Hepatocyte (in vitro differentiated cells): ENCODE measurements around the gene CELA2B. TPM values are rescaled to one million over a fixed set of nuclear protein-coding genes. Genes with fewer than 3 reads are reported as not detected.

ENCODE experiments used
- DNase-seq: peaks from one replicate; pipeline ENCODE4 v3.0.0-alpha.2; 2016; ENCODE audit warnings: low spot score
- H2AFZ ChIP-seq: fragments of 200-600 bp; sonication (generic); 2 replicates; pipeline ENCODE4 v1.6.0; 2016; ENCODE audit warnings: antibody characterized with exemption, mild to moderate bottlenecking
- H3K27ac ChIP-seq: fragments of 200-600 bp; sonication (generic); 2 replicates; pipeline ENCODE4 v1.5.1; 2016; ENCODE audit warnings: mild to moderate bottlenecking
- H3K27me3 ChIP-seq: fragments of 200-600 bp; sonication (generic); 2 replicates; pipeline ENCODE4 v1.6.1; 2016
- H3K36me3 ChIP-seq: fragments of 200-600 bp; sonication (generic); replicated peaks from 2 replicates; pipeline ENCODE4 v1.5.1; 2016; ENCODE audit warnings: low read depth; ENCODE audit not compliant: insufficient read depth
- H3K4me1 ChIP-seq: fragments of 200-600 bp; sonication (generic); 2 replicates; pipeline ENCODE4 v1.5.1; 2016; ENCODE audit warnings: mild to moderate bottlenecking, moderate library complexity; ENCODE audit not compliant: insufficient read depth
- H3K4me2 ChIP-seq: fragments of 200-600 bp; sonication (generic); 2 replicates; pipeline ENCODE4 v1.6.0; 2016
- H3K4me3 ChIP-seq: fragments of 200-600 bp; sonication (generic); 2 replicates; pipeline ENCODE4 v1.5.1; 2016; ENCODE audit warnings: mild to moderate bottlenecking
- H3K79me2 ChIP-seq: fragments of 200-600 bp; sonication (generic); 2 replicates; pipeline ENCODE4 v1.6.0; 2017; ENCODE audit warnings: mild to moderate bottlenecking
- H3K9me2 ChIP-seq: fragments of 200-600 bp; sonication (generic); replicated peaks from 2 replicates; pipeline ENCODE4 v1.6.0; 2017; ENCODE audit warnings: mild to moderate bottlenecking; ENCODE audit not compliant: insufficient read depth
- H3K9me3 ChIP-seq: fragments of 200-600 bp; sonication (generic); 2 replicates; pipeline ENCODE4 v1.5.1; 2016; ENCODE audit warnings: low read depth, mild to moderate bottlenecking
- H4K20me1 ChIP-seq: fragments of 200-600 bp; sonication (generic); 2 replicates; pipeline ENCODE4 v1.6.0; 2016; ENCODE audit warnings: mild to moderate bottlenecking; ENCODE audit not compliant: insufficient read depth, poor library complexity, severe bottlenecking
- EZH2 ChIP-seq: fragments of 200-600 bp; sonication (generic); IDR thresholded peaks from 2 replicates; pipeline ENCODE4 v1.6.1; 2016; ENCODE audit warnings: antibody characterized with exemption, mild to moderate bottlenecking, borderline replicate concordance
- EZH2phosphoT487 ChIP-seq: fragments of 200-600 bp; sonication (generic); IDR thresholded peaks from one replicate; pipeline ENCODE4 v1.6.1; 2018; ENCODE audit warnings: antibody characterized with exemption, mild to moderate bottlenecking, low read depth, moderate library complexity; ENCODE audit not compliant: unreplicated experiment, severe bottlenecking
- WGBS: methylation state at CpG from one replicate; pipeline ENCODE4 v1.1.6; 2016; ENCODE audit warnings: low lambda C conversion rate; ENCODE audit errors: missing lambda C conversion rate; 5-methylcytosine and 5-hydroxymethylcytosine counted together
- polyA plus RNA-seq: library from polyadenylated mRNA; unstranded; fragments of >200 nt; fragmentation: Nextera tagmentation; extraction: Ambion mirVana; gene quantifications from 2 replicates; pipeline ENCODE4 v1.2.1, GENCODE V29; 2016
- total RNA-seq: library from RNA; depleted of rRNA; stranded (reverse); fragments of >200 nt; gene quantifications from 2 replicates; pipeline ENCODE4 v1.2.3, GENCODE V29; 2014
- TF ChIP-seq, protein P1 (sequence below): fragments of 200-600 bp; sonication (generic); IDR thresholded peaks from 2 replicates; pipeline ENCODE4 v1.5.1; 2016; ENCODE audit warnings: antibody characterized with exemption, mild to moderate bottlenecking; ENCODE audit not compliant: poor library complexity

The CELA2B gene
- total and polyA plus RNA-seq, 2 experiments from 2014 or later, result 0.73 to 1.4 TPM

DNA sequence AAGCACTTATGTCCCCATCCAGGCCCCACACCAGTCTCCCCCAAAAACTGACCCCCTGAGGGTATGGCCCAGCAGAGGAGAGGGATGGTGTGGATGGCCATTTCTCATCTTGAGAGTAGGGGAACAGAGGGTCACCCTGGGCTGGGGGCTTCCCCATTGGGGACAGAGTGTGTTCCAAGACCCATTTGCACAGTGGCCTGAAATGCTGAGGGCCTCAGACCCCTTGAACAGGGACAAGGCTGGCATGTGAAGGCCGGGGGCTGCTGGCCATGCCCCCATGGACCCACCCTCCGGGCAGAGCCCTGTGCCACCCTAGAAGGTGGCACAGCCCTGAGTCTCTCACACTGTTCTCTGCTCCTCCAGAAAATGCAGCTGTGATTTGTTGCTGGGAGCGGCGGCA is 29.7 kb upstream of the CELA2B start:
- DNase-seq, result no peak
- H3K27ac ChIP-seq, result no peak overlapping the region
- H3K4me3 ChIP-seq, result no peak overlapping the region
- WGBS, result 97% methylated on average over 4 of the region's 4 CpGs
- H3K36me3 ChIP-seq, result no peaks in the 10 kb centered on the region
- no peaks in the 10 kb centered on the region for H4K20me1 ChIP-seq
- no peak overlapping the region for H2AFZ ChIP-seq
- no peaks in the 10 kb centered on the region for H3K4me1 ChIP-seq
- H3K27me3 ChIP-seq, result no peaks in the 10 kb centered on the region
- H3K9me2 ChIP-seq, result no peaks in the 10 kb centered on the region
- H3K79me2 ChIP-seq, result no peaks in the 10 kb centered on the region
- TF ChIP-seq, protein P1, sequence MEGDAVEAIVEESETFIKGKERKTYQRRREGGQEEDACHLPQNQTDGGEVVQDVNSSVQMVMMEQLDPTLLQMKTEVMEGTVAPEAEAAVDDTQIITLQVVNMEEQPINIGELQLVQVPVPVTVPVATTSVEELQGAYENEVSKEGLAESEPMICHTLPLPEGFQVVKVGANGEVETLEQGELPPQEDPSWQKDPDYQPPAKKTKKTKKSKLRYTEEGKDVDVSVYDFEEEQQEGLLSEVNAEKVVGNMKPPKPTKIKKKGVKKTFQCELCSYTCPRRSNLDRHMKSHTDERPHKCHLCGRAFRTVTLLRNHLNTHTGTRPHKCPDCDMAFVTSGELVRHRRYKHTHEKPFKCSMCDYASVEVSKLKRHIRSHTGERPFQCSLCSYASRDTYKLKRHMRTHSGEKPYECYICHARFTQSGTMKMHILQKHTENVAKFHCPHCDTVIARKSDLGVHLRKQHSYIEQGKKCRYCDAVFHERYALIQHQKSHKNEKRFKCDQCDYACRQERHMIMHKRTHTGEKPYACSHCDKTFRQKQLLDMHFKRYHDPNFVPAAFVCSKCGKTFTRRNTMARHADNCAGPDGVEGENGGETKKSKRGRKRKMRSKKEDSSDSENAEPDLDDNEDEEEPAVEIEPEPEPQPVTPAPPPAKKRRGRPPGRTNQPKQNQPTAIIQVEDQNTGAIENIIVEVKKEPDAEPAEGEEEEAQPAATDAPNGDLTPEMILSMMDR, result no peak
- no peak for TF ChIP-seq EZH2phosphoT487
- no peak for TF ChIP-seq EZH2
- no peak overlapping the region for H3K4me2 ChIP-seq
- no peaks in the 10 kb centered on the region for H3K9me3 ChIP-seq

DNA sequence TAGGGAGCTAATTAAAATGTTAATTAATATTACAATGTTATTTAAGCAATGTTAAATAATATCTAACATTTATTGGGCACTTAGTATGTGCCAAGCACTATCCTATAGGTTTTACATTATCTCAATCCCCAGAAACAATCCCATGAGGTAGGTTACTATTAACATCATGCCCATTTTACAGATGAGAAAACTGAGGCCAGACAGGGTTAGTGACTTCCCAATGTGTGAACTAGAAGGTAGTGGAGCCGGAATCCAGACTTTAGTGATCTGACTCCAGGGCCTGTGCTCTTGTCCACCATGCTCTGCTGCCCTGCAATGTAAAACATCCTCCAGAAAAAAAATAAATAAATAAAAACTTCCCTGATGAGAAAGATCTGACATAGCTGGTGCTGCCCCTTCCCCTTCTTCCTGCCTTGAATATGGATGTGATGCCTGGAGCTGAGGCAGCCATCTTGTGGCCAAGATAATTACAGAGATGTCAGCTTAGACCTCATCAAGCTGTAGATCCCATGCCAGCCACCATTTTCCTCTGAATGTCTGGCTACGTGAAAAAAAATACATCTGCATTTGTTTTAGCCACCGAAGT is 26.9 kb upstream of the CELA2B start:
- H3K79me2 ChIP-seq, result no peaks in the 10 kb centered on the region
- no peak overlapping the region for H3K4me2 ChIP-seq
- no peaks in the 10 kb centered on the region for H3K9me3 ChIP-seq
- peaks cover 2% of the 10 kb centered on the region for H3K4me1 ChIP-seq
- no peaks in the 10 kb centered on the region for H3K9me2 ChIP-seq
- H3K36me3 ChIP-seq, result no peaks in the 10 kb centered on the region
- H4K20me1 ChIP-seq, result no peaks in the 10 kb centered on the region
- H3K27ac ChIP-seq, result no peak overlapping the region
- H2AFZ ChIP-seq, result no peak overlapping the region
- WGBS, result 90% methylated on average over 3 of the region's 3 CpGs
- no peak for TF ChIP-seq EZH2
- no peak for TF ChIP-seq EZH2phosphoT487
- TF ChIP-seq, protein P1, result no peak
- DNase-seq, result no peak
- H3K27me3 ChIP-seq, result no peaks in the 10 kb centered on the region
- H3K4me3 ChIP-seq, result no peak overlapping the region

DNA sequence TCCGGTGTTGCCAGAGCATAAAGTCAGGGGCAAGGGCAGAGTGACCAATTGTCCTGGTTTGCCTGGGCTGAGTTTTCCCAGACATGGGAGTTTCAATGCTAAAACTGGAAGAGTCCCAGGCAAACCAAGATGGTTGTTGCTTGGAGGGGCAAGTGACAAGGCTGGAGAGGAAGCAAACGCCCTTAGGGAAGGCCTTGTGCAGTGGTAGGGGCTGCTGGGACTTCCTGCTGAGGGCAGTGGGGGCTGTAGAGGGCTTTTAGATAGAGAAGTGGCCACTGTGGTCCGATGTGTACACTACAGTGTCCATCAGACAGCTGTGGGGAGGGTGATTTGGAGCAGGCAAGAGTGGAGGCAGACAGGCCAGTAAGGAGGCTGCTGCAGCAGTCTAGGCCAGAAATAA is 26.3 kb upstream of the CELA2B start:
- 87% methylated on average over 3 of the region's 3 CpGs for WGBS
- Histone ChIP-seq H4K20me1 (no peaks in the 10 kb centered on the region), H3K4me3 (no peak overlapping the region), H2AFZ (no peak overlapping the region), H3K27me3 (no peaks in the 10 kb centered on the region), H3K27ac (no peak overlapping the region), H3K9me2 (no peaks in the 10 kb centered on the region), H3K4me1 (peaks cover 6% of the 10 kb centered on the region), H3K36me3 (no peaks in the 10 kb centered on the region), H3K9me3 (no peaks in the 10 kb centered on the region), H3K4me2 (no peak overlapping the region), H3K79me2 (no peaks in the 10 kb centered on the region)
- DNase-seq, result no peak
- TF ChIP-seq EZH2phosphoT487 (no peak), EZH2 (no peak)
- TF ChIP-seq, protein P1, result no peak
